NCI-H510A (cell line): Measurements from ENCODE around the gene CTNND1.
"Not testable (repeated sequence)": the region's sequence is repeated elsewhere in the genome, so short reads cannot be mapped to it uniquely, and the experiment has no call there.

Source experiments
- DNase-seq: peaks from one replicate; lab custom pipeline; 2025; lab: John Stamatoyannopoulos, UW

The CTNND1 gene

GRCh38 chr11:57791321-57792059, 29.9 kb downstream of the CTNND1 start:
- no peak for DNase-seq

GRCh38 chr11:57792060-57792541, 30.5 kb downstream of the CTNND1 start:
- DNase-seq = no peak

- DNase-seq = no peak
Observed at GRCh38 chr11:57792870-57793269, 31.3 kb downstream of the CTNND1 start.

- DNase-seq = no peak
Observed at GRCh38 chr11:57793351-57794115, 31.9 kb downstream of the CTNND1 start.

GRCh38 chr11:57798905-57799559, 37.4 kb downstream of the CTNND1 start:
- DNase-seq = no peak

- DNase-seq = peak; percentile 88
Observed at GRCh38 chr11:57800444-57801182, 39.0 kb downstream of the CTNND1 start.

GRCh38 chr11:57801183-57801485, 39.5 kb downstream of the CTNND1 start:
- DNase-seq = no peak

- no peak for DNase-seq
Observed at GRCh38 chr11:57802411-57802810, 40.8 kb downstream of the CTNND1 start.

GRCh38 chr11:57804466-57804865, 42.9 kb downstream of the CTNND1 start:
- no peak for DNase-seq

GRCh38 chr11:57805780-57806179, 44.2 kb downstream of the CTNND1 start:
- DNase-seq = no peak

GRCh38 chr11:57812634-57813033, 51.0 kb downstream of the CTNND1 start:
- no peak for DNase-seq

- DNase-seq = no peak
Observed at GRCh38 chr11:57815476-57815875, 53.9 kb downstream of the CTNND1 start.

GRCh38 chr11:57815877-57816276, 54.3 kb downstream of the CTNND1 start:
- no peak for DNase-seq

- DNase-seq = no peak
Observed at GRCh38 chr11:57818812-57819211, 57.2 kb downstream of the CTNND1 start.

GRCh38 chr11:57819252-57819979, 57.8 kb downstream of the CTNND1 start:
- no peak for DNase-seq

- DNase-seq = no peak
Observed at GRCh38 chr11:57823859-57824258, 62.3 kb downstream of the CTNND1 start.

GRCh38 chr11:57834852-57835251, 73.2 kb downstream of the CTNND1 start:
- DNase-seq = no peak

GRCh38 chr11:57838609-57839008, 77.0 kb downstream of the CTNND1 start:
- not testable (repeated sequence) for DNase-seq

- DNase-seq = no peak
Observed at GRCh38 chr11:57842873-57843272, 81.3 kb downstream of the CTNND1 start.

- DNase-seq = no peak
Observed at GRCh38 chr11:57867966-57868365, 106.4 kb downstream of the CTNND1 start.

- no peak for DNase-seq
Observed at GRCh38 chr11:57868491-57868890, 106.9 kb downstream of the CTNND1 start.
